Astrocyte (in vitro differentiated cells and primary cell): ENCODE measurements around the gene FRMD6. TPM values are rescaled to one million over a fixed set of nuclear protein-coding genes. Genes with fewer than 3 reads are reported as not detected.

ENCODE experiments used
- DNase-seq: peaks from one replicate; pipeline ENCODE4 v3.0.0-alpha.2; 2010; ENCODE audit warnings: low read depth
- FAIRE-seq: peaks from 2 replicates; lab custom pipeline; 2011; peaks lifted over from hg19 to GRCh38; lab: Jason Lieb, UNC
- H2AFZ ChIP-seq: 2 replicates; pipeline ENCODE4 v1.6.0; 2012; ENCODE audit warnings: low read depth, low read length, inconsistent platforms
- H3K27ac ChIP-seq: 2 replicates; pipeline ENCODE4 v1.5.1; 2011; ENCODE audit warnings: low read depth, low read length, inconsistent platforms
- H3K27me3 ChIP-seq: 2 replicates; pipeline ENCODE4 v1.6.0; 2011; ENCODE audit warnings: low read length, inconsistent platforms; ENCODE audit not compliant: insufficient read depth
- H3K36me3 ChIP-seq: 2 replicates; pipeline ENCODE4 v1.5.1; 2011; ENCODE audit warnings: low read length, inconsistent platforms; ENCODE audit not compliant: insufficient read depth
- H3K4me1 ChIP-seq: 2 replicates; pipeline ENCODE4 v1.5.1; 2011; ENCODE audit warnings: low read length, inconsistent platforms; ENCODE audit not compliant: insufficient read depth
- H3K4me2 ChIP-seq: 2 replicates; pipeline ENCODE4 v1.6.0; 2012; ENCODE audit warnings: low read length, inconsistent platforms
- H3K4me3 ChIP-seq: 2 replicates; pipeline ENCODE4 v1.5.1; 2011; ENCODE audit warnings: low read depth, mild to moderate bottlenecking, low read length, inconsistent platforms; ENCODE audit not compliant: insufficient read depth
- H3K79me2 ChIP-seq: 2 replicates; pipeline ENCODE4 v1.6.0; 2012; ENCODE audit warnings: mild to moderate bottlenecking, low read length, inconsistent platforms; ENCODE audit not compliant: insufficient read depth
- H3K9ac ChIP-seq: 2 replicates; pipeline ENCODE4 v1.6.0; 2012; ENCODE audit warnings: mild to moderate bottlenecking, low read length, inconsistent platforms
- H3K9me3 ChIP-seq: 2 replicates; pipeline ENCODE4 v1.5.1; 2012; ENCODE audit warnings: low read depth, mild to moderate bottlenecking, low read length, inconsistent platforms; ENCODE audit not compliant: insufficient read depth
- H4K20me1 ChIP-seq: 2 replicates; pipeline ENCODE4 v1.6.0; 2012; ENCODE audit warnings: low read length, inconsistent platforms; ENCODE audit not compliant: insufficient read depth
- H3K27ac Mint-ChIP-seq: one replicate; pipeline ENCODE4 v1.8.0; 2021; ENCODE audit warnings: mild to moderate bottlenecking, mixed read lengths; ENCODE audit not compliant: unreplicated experiment
- H3K27me3 Mint-ChIP-seq: one replicate; pipeline ENCODE4 v1.8.0; 2021; ENCODE audit warnings: low read depth, mixed read lengths; ENCODE audit not compliant: unreplicated experiment
- H3K36me3 Mint-ChIP-seq: one replicate; pipeline ENCODE4 v1.8.0; 2021; ENCODE audit warnings: low read depth, mixed read lengths; ENCODE audit not compliant: unreplicated experiment
- H3K4me1 Mint-ChIP-seq: one replicate; pipeline ENCODE4 v1.8.0; 2021; ENCODE audit warnings: low read depth, mixed read lengths; ENCODE audit not compliant: unreplicated experiment
- H3K4me3 Mint-ChIP-seq: one replicate; pipeline ENCODE4 v1.8.0; 2021; ENCODE audit warnings: mild to moderate bottlenecking, moderate library complexity, mixed read lengths; ENCODE audit not compliant: unreplicated experiment
- H3K9me3 Mint-ChIP-seq: one replicate; pipeline ENCODE4 v1.8.0; 2021; ENCODE audit warnings: mild to moderate bottlenecking, mixed read lengths; ENCODE audit not compliant: unreplicated experiment
- CTCF ChIP-seq: IDR thresholded peaks from 2 replicates; pipeline ENCODE4 v1.5.1; 2011; ENCODE audit warnings: low read depth, mild to moderate bottlenecking, inconsistent platforms, low read length, moderate library complexity; ENCODE audit not compliant: insufficient read depth
- EZH2 ChIP-seq: IDR thresholded peaks from 2 replicates; pipeline ENCODE4 v1.6.1; 2012; ENCODE audit warnings: mild to moderate bottlenecking, low read length, inconsistent platforms; ENCODE audit not compliant: insufficient read depth
- total RNA-seq: library from RNA; stranded (reverse); gene quantifications from 2 replicates; pipeline ENCODE4 v1.2.1, GENCODE V29; 2021

The FRMD6 gene
- total RNA-seq, 1 donor from 2014 or later, result 492 TPM

- H3K27ac ChIP-seq, result peak overlapping the region; percentile 98
- H3K4me3 ChIP-seq, result peak overlapping the region; percentile 100
- peaks cover 95% of the 10 kb centered on the region for H3K79me2 ChIP-seq
- TF ChIP-seq CTCF (no peak), EZH2 (no peak)
- Mint-ChIP-seq H3K9me3 (no peaks in the 10 kb centered on the region), H3K36me3 (peaks cover 28% of the 10 kb centered on the region), H3K4me3 (peak overlapping the region; percentile 99), H3K4me1 (peaks cover 21% of the 10 kb centered on the region), H3K27ac (peak overlapping the region; percentile 99), H3K27me3 (no peaks in the 10 kb centered on the region)
- no peaks in the 10 kb centered on the region for H3K9me3 ChIP-seq
- DNase-seq, result no peak
- no peak for FAIRE-seq
- peaks cover 15% of the 10 kb centered on the region for H3K36me3 ChIP-seq
- H4K20me1 ChIP-seq, result peaks cover 63% of the 10 kb centered on the region
- H3K4me2 ChIP-seq, result peak overlapping the region; percentile 93
- peaks cover 34% of the 10 kb centered on the region for H3K4me1 ChIP-seq
- H2AFZ ChIP-seq, result no peak overlapping the region
- no peaks in the 10 kb centered on the region for H3K27me3 ChIP-seq
- peak overlapping the region; percentile 95 for H3K9ac ChIP-seq
These were observed 2.2 kb downstream of the FRMD6 start for GRCh38 chr14:51653775-51654532.

- no peaks in the 10 kb centered on the region for H3K27me3 ChIP-seq
- peak overlapping the region; percentile 95 for H3K9ac ChIP-seq
- Mint-ChIP-seq H3K27ac (peak overlapping the region; percentile 99), H3K9me3 (no peaks in the 10 kb centered on the region), H3K4me3 (peak overlapping the region; percentile 99), H3K27me3 (no peaks in the 10 kb centered on the region), H3K4me1 (peaks cover 22% of the 10 kb centered on the region), H3K36me3 (peaks cover 28% of the 10 kb centered on the region)
- DNase-seq (no peak), FAIRE-seq (no peak)
- H3K9me3 ChIP-seq, result no peaks in the 10 kb centered on the region
- peak overlapping the region; percentile 98 for H3K27ac ChIP-seq
- H4K20me1 ChIP-seq, result peaks cover 69% of the 10 kb centered on the region
- peaks cover 95% of the 10 kb centered on the region for H3K79me2 ChIP-seq
- H3K36me3 ChIP-seq, result peaks cover 15% of the 10 kb centered on the region
- TF ChIP-seq CTCF (no peak), EZH2 (no peak)
- no peak overlapping the region for H2AFZ ChIP-seq
- H3K4me3 ChIP-seq, result peak overlapping the region; percentile 100
- peak overlapping the region; percentile 93 for H3K4me2 ChIP-seq
- H3K4me1 ChIP-seq, result peaks cover 32% of the 10 kb centered on the region
These were observed 2.8 kb downstream of the FRMD6 start for GRCh38 chr14:51654533-51654845.

GRCh38 chr14:51657762-51658161 lies 6.1 kb downstream of the FRMD6 start:
- H3K9me3 ChIP-seq, result no peaks in the 10 kb centered on the region
- Mint-ChIP-seq H3K4me3 (peak overlapping the region; percentile 99), H3K36me3 (peaks cover 34% of the 10 kb centered on the region), H3K4me1 (peaks cover 43% of the 10 kb centered on the region), H3K27ac (peak overlapping the region; percentile 59), H3K27me3 (no peaks in the 10 kb centered on the region), H3K9me3 (no peaks in the 10 kb centered on the region)
- peak overlapping the region; percentile 20 for H3K4me3 ChIP-seq
- no peaks in the 10 kb centered on the region for H3K27me3 ChIP-seq
- peak overlapping the region; percentile 14 for H3K27ac ChIP-seq
- H3K9ac ChIP-seq, result peak overlapping the region; percentile 0
- peak; percentile 86 for FAIRE-seq
- TF ChIP-seq CTCF (no peak), EZH2 (no peak)
- H4K20me1 ChIP-seq, result peaks cover 98% of the 10 kb centered on the region
- no peak overlapping the region for H2AFZ ChIP-seq
- peaks cover 100% of the 10 kb centered on the region for H3K79me2 ChIP-seq
- H3K36me3 ChIP-seq, result peaks cover 33% of the 10 kb centered on the region
- peaks cover 26% of the 10 kb centered on the region for H3K4me1 ChIP-seq
- H3K4me2 ChIP-seq, result peak overlapping the region; percentile 93
- DNase-seq, result no peak
